Measurements from ENCODE around the gene NEK8. TPM values are rescaled to one million over a fixed set of nuclear protein-coding genes. Genes with fewer than 3 reads are reported as not detected.
A peak's percentile ranks its signal among the peaks of the same experiment; 100 is the strongest.
"Not testable (repeated sequence)": the region's sequence is repeated elsewhere in the genome, so short reads cannot be mapped to it uniquely, and the experiment has no call there.

Gene NEK8
- total and polyA plus RNA-seq, 3 experiments from 2014 or later: 2.5 to 8.8 (median 8.0) TPM

DNA sequence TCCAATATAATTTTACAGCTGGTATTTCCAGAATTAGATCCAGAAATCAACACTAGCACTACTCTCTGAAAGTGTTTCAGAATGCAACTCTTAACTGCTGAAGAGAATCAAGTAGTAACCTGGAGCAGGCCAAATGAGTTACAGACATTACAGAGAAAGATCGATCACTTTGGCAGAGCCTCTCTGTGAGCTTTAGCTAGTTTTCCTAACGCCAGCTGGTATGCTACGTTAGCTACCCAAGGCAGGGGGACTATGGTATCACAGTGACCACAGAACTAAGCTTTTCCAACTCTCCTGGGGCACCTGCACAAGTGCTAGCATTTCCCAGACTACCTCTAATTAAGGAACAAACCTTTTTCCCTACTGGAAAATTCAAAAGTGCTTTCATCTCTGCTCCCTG is 45.6 kb downstream of the NEK8 start:
- no peak for DNase-seq
- Histone ChIP-seq H3K36me3 (ENCODE audit: insufficient read depth, low read length) (no peaks in the 10 kb centered on the region), H3K27ac (ENCODE audit: low read depth, low read length) (no peak overlapping the region), H3K9me3 (ENCODE audit: low read length) (no peaks in the 10 kb centered on the region), H3K4me3 (ENCODE audit: low read length) (no peak overlapping the region), H3K27me3 (ENCODE audit: insufficient read depth, low read length, poor library complexity, severe bottlenecking) (no peaks in the 10 kb centered on the region), H3K4me1 (ENCODE audit: insufficient read depth, low read length) (peaks cover 14% of the 10 kb centered on the region)
- H3K9me3 Mint-ChIP-seq: no peaks in the 10 kb centered on the region
- H3K4me3 Mint-ChIP-seq: no peak overlapping the region
- CTCF ChIA-PET: interaction anchor here (0.6 to 4.3 kb wide), 4 partner anchors 10 to 1321 kb away, joined by 3 to 26 read pairs (median 5); no protein-coding TSS in a partner anchor
- H3K36me3 Mint-ChIP-seq: peaks cover 0 to 21% (median 2%) of the 10 kb centered on the region in 3 donors
- no peak overlapping the region for H3K27ac Mint-ChIP-seq
- H3K27me3 Mint-ChIP-seq: peaks cover 0 to 1% of the 10 kb centered on the region in 2 donors
- peaks cover 22 to 39% (median 30%) of the 10 kb centered on the region in 3 donors for H3K4me1 Mint-ChIP-seq
- POLR2A ChIA-PET: interaction anchor here (0.6 kb wide), 1 partner anchor 33 kb away, joined by 3 read pairs; no protein-coding TSS in a partner anchor

DNA sequence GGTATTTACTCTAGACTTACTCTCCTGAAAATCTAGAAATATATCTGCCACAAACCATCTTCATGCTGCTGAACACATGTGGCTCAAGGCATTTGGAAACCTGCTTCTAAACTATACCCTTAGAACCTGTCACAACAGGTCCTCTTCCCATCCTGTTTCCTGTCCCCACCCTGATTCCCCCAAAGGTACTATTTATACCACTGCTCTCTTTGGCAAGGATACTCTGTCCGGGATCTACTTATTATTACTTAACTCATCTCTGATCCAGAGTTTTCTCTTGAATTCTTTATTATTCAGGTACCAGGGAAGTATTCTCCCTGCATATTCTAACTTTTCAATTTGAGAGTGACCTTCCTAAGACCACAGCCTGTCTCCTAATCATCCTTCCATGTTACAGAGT is 48.6 kb downstream of the NEK8 start:
- Histone ChIP-seq H3K27ac (ENCODE audit: low read depth, low read length) (no peak overlapping the region), H3K4me1 (ENCODE audit: insufficient read depth, low read length) (peaks cover 14% of the 10 kb centered on the region), H3K36me3 (ENCODE audit: insufficient read depth, low read length) (no peaks in the 10 kb centered on the region), H3K9me3 (ENCODE audit: low read length) (no peaks in the 10 kb centered on the region), H3K27me3 (ENCODE audit: insufficient read depth, low read length, poor library complexity, severe bottlenecking) (no peaks in the 10 kb centered on the region), H3K4me3 (ENCODE audit: low read length) (no peak overlapping the region)
- no peak for DNase-seq
- Mint-ChIP-seq H3K36me3 (peaks cover 0 to 31% (median 1%) of the 10 kb centered on the region in 3 donors), H3K27ac (peak overlapping the region in 7 of 8 donors; percentile 0 to 66 (median 47)), H3K4me3 (no peak overlapping the region), H3K9me3 (no peaks in the 10 kb centered on the region), H3K27me3 (peaks cover 0 to 1% of the 10 kb centered on the region in 2 donors), H3K4me1 (peaks cover 28 to 47% (median 44%) of the 10 kb centered on the region in 3 donors)
- POLR2A ChIA-PET: no interaction called here
- CTCF ChIA-PET: no interaction called here

DNA sequence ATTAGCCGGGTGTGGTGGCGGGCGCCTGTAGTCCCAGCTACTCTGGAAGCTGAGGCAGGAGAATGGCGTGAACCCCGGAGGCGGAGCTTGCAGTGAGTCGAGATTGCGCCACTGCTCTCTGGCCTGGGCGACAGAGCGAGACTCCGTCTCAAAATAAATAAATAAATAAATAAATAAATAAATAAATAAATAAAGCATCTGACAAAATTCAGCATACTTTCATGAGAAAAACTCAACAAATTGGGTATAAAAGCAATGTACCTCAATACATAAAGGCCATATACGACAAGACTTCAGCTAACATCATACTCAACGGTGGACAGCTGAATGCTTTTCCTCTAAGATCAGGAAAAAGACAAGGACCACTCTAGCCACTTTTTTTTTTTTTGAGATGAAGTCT is 51.0 kb downstream of the NEK8 start:
- Mint-ChIP-seq H3K36me3 (peaks cover 0 to 23% (median 1%) of the 10 kb centered on the region in 3 donors), H3K4me1 (peaks cover 28 to 44% (median 42%) of the 10 kb centered on the region in 3 donors)
- H3K27ac ChIP-seq (ENCODE audit: low read depth, low read length); H3K27me3 ChIP-seq (ENCODE audit: insufficient read depth, low read length, poor library complexity, severe bottlenecking); H3K27ac Mint-ChIP-seq; H3K9me3 Mint-ChIP-seq; POLR2A ChIA-PET; H3K4me3 Mint-ChIP-seq; H3K4me3 ChIP-seq (ENCODE audit: low read length); DNase-seq; H3K27me3 Mint-ChIP-seq; H3K36me3 ChIP-seq (ENCODE audit: insufficient read depth, low read length); H3K9me3 ChIP-seq (ENCODE audit: low read length): not testable (repeated sequence)
- CTCF ChIA-PET: interaction anchor here (1.2 to 3.4 kb wide), 2 partner anchors 16 to 24 kb away, joined by 3 to 14 read pairs; no protein-coding TSS in a partner anchor
- peaks cover 14% of the 10 kb centered on the region for H3K4me1 ChIP-seq (ENCODE audit: insufficient read depth, low read length)

DNA sequence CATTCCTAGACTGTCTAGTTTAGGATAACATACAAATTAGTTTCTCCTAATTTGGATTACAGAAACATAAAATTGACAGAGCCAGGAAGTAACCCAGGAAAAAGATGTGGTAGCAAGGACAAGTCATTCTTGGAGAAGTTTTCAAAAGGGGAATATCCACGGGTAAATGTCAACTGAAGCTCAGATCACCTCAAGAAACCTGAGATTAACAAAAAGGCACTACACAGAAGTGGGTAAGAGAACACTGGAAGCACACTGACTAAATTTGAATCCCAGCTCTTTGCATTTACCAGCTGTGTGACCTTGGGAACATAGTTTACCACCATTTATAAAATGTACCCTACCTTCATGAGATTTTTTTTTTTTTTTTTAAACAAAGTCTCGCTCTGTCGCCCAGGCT is 54.6 kb downstream of the NEK8 start:
- CTCF ChIA-PET: interaction anchor here (0.7 kb wide), 2 partner anchors 38 to 920 kb away, joined by 3 read pairs; no protein-coding TSS in a partner anchor
- H3K27ac Mint-ChIP-seq: peak overlapping the region in 1 of 8 donors; percentile 50
- H3K36me3 ChIP-seq (ENCODE audit: insufficient read depth, low read length): no peaks in the 10 kb centered on the region

DNA sequence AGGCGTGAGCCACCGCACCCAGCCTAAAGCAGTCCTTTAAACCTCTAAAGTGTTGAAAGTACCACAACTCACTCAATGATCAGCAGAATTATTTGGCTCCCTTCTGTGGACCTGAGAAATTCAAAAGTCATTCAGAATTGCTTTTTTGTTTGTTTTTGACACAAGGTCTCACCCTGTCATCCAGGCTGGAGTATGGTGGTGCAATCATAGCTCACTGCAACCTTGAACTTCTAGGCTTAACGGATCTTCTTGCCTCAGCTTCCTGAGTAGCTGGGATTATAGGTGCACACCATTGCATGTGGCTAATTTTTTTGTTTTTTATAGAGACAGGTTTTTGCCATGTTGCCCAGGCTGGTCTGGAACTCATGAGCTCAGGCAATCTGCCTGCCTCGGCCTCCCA is 59.5 kb downstream of the NEK8 start:
- ChIA-PET CTCF (interaction anchor here (1.7 kb wide), 1 partner anchor 24 kb away, joined by 7 read pairs; no protein-coding TSS in a partner anchor), POLR2A (no interaction called here)
- H3K4me1 ChIP-seq (ENCODE audit: insufficient read depth, low read length): no peaks in the 10 kb centered on the region
- no peak overlapping the region for H3K27ac ChIP-seq (ENCODE audit: low read depth, low read length)
- peaks cover 7 to 29% (median 12%) of the 10 kb centered on the region in 3 donors for H3K4me1 Mint-ChIP-seq
- no peaks in the 10 kb centered on the region for H3K36me3 ChIP-seq (ENCODE audit: insufficient read depth, low read length)
- no peak for DNase-seq
- peak overlapping the region in 2 of 8 donors; percentile 50 for H3K27ac Mint-ChIP-seq
- H3K27me3 Mint-ChIP-seq: no peaks in the 10 kb centered on the region
- no peaks in the 10 kb centered on the region for H3K9me3 Mint-ChIP-seq
- H3K36me3 Mint-ChIP-seq: peaks cover 0 to 19% (median 2%) of the 10 kb centered on the region in 3 donors
- no peaks in the 10 kb centered on the region for H3K9me3 ChIP-seq (ENCODE audit: low read length)
- H3K4me3 ChIP-seq (ENCODE audit: low read length): no peak overlapping the region
- H3K27me3 ChIP-seq (ENCODE audit: insufficient read depth, low read length, poor library complexity, severe bottlenecking): no peaks in the 10 kb centered on the region
- H3K4me3 Mint-ChIP-seq: no peak overlapping the region

More for the DNA sequence above, 54.6 kb downstream of the NEK8 start:
- Mint-ChIP-seq H3K36me3 (peaks cover 0 to 20% (median 1%) of the 10 kb centered on the region in 3 donors), H3K4me1 (peaks cover 16 to 32% (median 25%) of the 10 kb centered on the region in 3 donors), H3K4me3 (no peak overlapping the region), H3K9me3 (no peaks in the 10 kb centered on the region), H3K27me3 (peaks cover 0 to 1% of the 10 kb centered on the region in 2 donors)
- Histone ChIP-seq H3K4me1 (ENCODE audit: insufficient read depth, low read length) (no peaks in the 10 kb centered on the region), H3K27me3 (ENCODE audit: insufficient read depth, low read length, poor library complexity, severe bottlenecking) (no peaks in the 10 kb centered on the region), H3K4me3 (ENCODE audit: low read length) (no peak overlapping the region), H3K9me3 (ENCODE audit: low read length) (no peaks in the 10 kb centered on the region), H3K27ac (ENCODE audit: low read depth, low read length) (no peak overlapping the region)
- POLR2A ChIA-PET: no interaction called here
- no peak for DNase-seq

Other genes starting within 250 kb of the NEK8 start
- not detected for gene FOXN1, start 222.4 kb upstream of the NEK8 start, total RNA-seq
- gene FOXN1, start 222.4 kb upstream of the NEK8 start, polyA plus RNA-seq: not detected
- gene UNC119, start 176.2 kb upstream of the NEK8 start, total RNA-seq: 10 to 100 TPM; 28.9 to 29.1 TPM
- 21.9 TPM for gene UNC119, start 176.2 kb upstream of the NEK8 start, polyA plus RNA-seq
- 10 to 100 TPM; 48.7 to 50.0 TPM for gene PIGS, start 157.3 kb upstream of the NEK8 start, total RNA-seq
- gene PIGS, start 157.3 kb upstream of the NEK8 start, polyA plus RNA-seq: 61.0 TPM
- 10 to 100 TPM; 12.8 to 13.6 TPM for gene ALDOC, start 151.9 kb upstream of the NEK8 start, total RNA-seq
- 58.2 TPM for gene ALDOC, start 151.9 kb upstream of the NEK8 start, polyA plus RNA-seq
- gene SPAG5, start 129.8 kb upstream of the NEK8 start, total RNA-seq: 10 to 100 TPM; 77.8 to 79.7 TPM
- 3.5 TPM for gene SPAG5, start 129.8 kb upstream of the NEK8 start, polyA plus RNA-seq
- 10 to 100 TPM; 18.4 to 19.3 TPM for gene RSKR, start 114.6 kb upstream of the NEK8 start, total RNA-seq
- gene RSKR, start 114.6 kb upstream of the NEK8 start, polyA plus RNA-seq: 0.22 TPM
- gene BLTP2, start 83.6 kb upstream of the NEK8 start, total RNA-seq: 100 to 1,000 TPM; 176 to 192 TPM
- gene BLTP2, start 83.6 kb upstream of the NEK8 start, polyA plus RNA-seq: 44.5 TPM
- gene SDF2, start 66.9 kb upstream of the NEK8 start, total RNA-seq: 10 to 100 TPM; 51.4 to 55.1 TPM
- gene SDF2, start 66.9 kb upstream of the NEK8 start, polyA plus RNA-seq: 94.9 TPM
- gene SUPT6H, start 66.6 kb upstream of the NEK8 start, total RNA-seq: 10 to 100 TPM; 80.0 to 88.4 TPM
- gene SUPT6H, start 66.6 kb upstream of the NEK8 start, polyA plus RNA-seq: 20.1 TPM
- 1 to 10 TPM; 4.7 to 4.9 TPM for gene PROCA1, start 16.9 kb upstream of the NEK8 start, total RNA-seq
- 1.2 TPM for gene PROCA1, start 16.9 kb upstream of the NEK8 start, polyA plus RNA-seq
- 1 to 10 TPM; 7.9 to 8.3 TPM for gene RAB34, start 10.9 kb upstream of the NEK8 start, total RNA-seq
- gene RAB34, start 10.9 kb upstream of the NEK8 start, polyA plus RNA-seq: 2.6 TPM
- gene RPL23A, start 8.8 kb upstream of the NEK8 start, total RNA-seq: 1,000 to 10,000 TPM; 2,670 to 2,692 TPM
- gene RPL23A, start 8.8 kb upstream of the NEK8 start, polyA plus RNA-seq: 5,358 TPM
- gene TLCD1, start 2.6 kb upstream of the NEK8 start, total RNA-seq: 10 to 100 TPM; 36.5 to 38.9 TPM
- gene TLCD1, start 2.6 kb upstream of the NEK8 start, polyA plus RNA-seq: not detected
- gene TRAF4, start 15.2 kb downstream of the NEK8 start, total RNA-seq: 100 to 1,000 TPM; 176 to 182 TPM
- gene TRAF4, start 15.2 kb downstream of the NEK8 start, polyA plus RNA-seq: 2.7 TPM
- 10 to 100 TPM; 20.6 to 21.5 TPM for gene FAM222B, start 114.0 kb downstream of the NEK8 start, total RNA-seq
- 19.3 TPM for gene FAM222B, start 114.0 kb downstream of the NEK8 start, polyA plus RNA-seq
- gene ERAL1, start 126.2 kb downstream of the NEK8 start, total RNA-seq: 10 to 100 TPM; 84.1 to 86.2 TPM
- 44.7 TPM for gene ERAL1, start 126.2 kb downstream of the NEK8 start, polyA plus RNA-seq
- 100 to 1,000 TPM; 113 to 115 TPM for gene FLOT2, start 168.9 kb downstream of the NEK8 start, total RNA-seq
- 268 TPM for gene FLOT2, start 168.9 kb downstream of the NEK8 start, polyA plus RNA-seq
- gene DHRS13, start 174.3 kb downstream of the NEK8 start, total RNA-seq: 10 to 100 TPM; 32.6 to 34.7 TPM
- gene DHRS13, start 174.3 kb downstream of the NEK8 start, polyA plus RNA-seq: 26.5 TPM
- gene PHF12, start 222.7 kb downstream of the NEK8 start, total RNA-seq: 10 to 100 TPM; 58.1 to 62.1 TPM
- gene PHF12, start 222.7 kb downstream of the NEK8 start, polyA plus RNA-seq: 11.6 TPM

All from CD8-positive, alpha-beta memory T cell (primary cell).